Kidney epithelial cell (primary cell): ENCODE data around the gene SMCO2. TPM values are rescaled to one million over a fixed set of nuclear protein-coding genes. Genes with fewer than 3 reads are reported as not detected.

Experiments
- DNase-seq: peaks from one replicate; pipeline ENCODE4 v3.0.0-alpha.2; 2010; ENCODE audit warnings: low read depth
- H3K27me3 ChIP-seq: 2 replicates; pipeline ENCODE4 v1.6.0; 2011; ENCODE audit warnings: low read length; ENCODE audit not compliant: control insufficient read depth, insufficient read depth
- H3K36me3 ChIP-seq: 2 replicates; pipeline ENCODE4 v1.5.1; 2011; ENCODE audit warnings: low read length; ENCODE audit not compliant: control insufficient read depth, insufficient read depth
- H3K4me3 ChIP-seq: 2 replicates; pipeline ENCODE4 v1.5.1; 2011; ENCODE audit warnings: low read depth, mild to moderate bottlenecking, control low read depth, low read length
- total RNA-seq: library from RNA; depleted of rRNA; stranded (reverse); fragments of >200 nt; gene quantifications from 2 replicates; pipeline ENCODE4 v1.2.3, GENCODE V29; 2015
- TF ChIP-seq, protein P1 (sequence below): IDR thresholded peaks from 2 replicates; pipeline ENCODE4 v1.5.1; 2011; ENCODE audit warnings: mild to moderate bottlenecking, moderate library complexity, low read length, control low read depth, inconsistent platforms; ENCODE audit not compliant: insufficient read depth, poor library complexity, severe bottlenecking

Gene SMCO2
- total RNA-seq, 1 donor from 2014 or later = 0.58 TPM

DNA sequence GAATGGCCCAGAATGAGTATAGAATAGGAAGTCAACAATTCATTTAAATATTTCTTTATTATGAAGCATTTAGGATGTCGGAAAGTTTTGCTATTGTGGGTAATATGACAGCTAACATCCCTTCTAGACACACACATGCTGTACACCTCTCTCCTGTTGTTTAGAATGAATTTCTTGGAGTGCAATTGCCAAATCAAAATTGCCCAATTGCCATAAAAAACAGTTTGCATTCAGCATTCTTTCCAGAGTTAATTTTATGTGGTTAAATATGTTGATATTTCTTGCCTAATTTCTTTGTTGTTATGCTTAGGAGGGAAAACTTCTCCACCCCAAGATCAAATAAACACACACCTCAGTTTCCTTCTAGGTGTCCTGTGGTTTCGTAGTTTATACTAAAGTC, 16.9 kb upstream of the SMCO2 start:
- Histone ChIP-seq H3K4me3 (no peak overlapping the region), H3K36me3 (no peaks in the 10 kb centered on the region), H3K27me3 (no peaks in the 10 kb centered on the region)
- DNase-seq = no peak
- TF ChIP-seq, protein P1, sequence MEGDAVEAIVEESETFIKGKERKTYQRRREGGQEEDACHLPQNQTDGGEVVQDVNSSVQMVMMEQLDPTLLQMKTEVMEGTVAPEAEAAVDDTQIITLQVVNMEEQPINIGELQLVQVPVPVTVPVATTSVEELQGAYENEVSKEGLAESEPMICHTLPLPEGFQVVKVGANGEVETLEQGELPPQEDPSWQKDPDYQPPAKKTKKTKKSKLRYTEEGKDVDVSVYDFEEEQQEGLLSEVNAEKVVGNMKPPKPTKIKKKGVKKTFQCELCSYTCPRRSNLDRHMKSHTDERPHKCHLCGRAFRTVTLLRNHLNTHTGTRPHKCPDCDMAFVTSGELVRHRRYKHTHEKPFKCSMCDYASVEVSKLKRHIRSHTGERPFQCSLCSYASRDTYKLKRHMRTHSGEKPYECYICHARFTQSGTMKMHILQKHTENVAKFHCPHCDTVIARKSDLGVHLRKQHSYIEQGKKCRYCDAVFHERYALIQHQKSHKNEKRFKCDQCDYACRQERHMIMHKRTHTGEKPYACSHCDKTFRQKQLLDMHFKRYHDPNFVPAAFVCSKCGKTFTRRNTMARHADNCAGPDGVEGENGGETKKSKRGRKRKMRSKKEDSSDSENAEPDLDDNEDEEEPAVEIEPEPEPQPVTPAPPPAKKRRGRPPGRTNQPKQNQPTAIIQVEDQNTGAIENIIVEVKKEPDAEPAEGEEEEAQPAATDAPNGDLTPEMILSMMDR = no peak

DNA sequence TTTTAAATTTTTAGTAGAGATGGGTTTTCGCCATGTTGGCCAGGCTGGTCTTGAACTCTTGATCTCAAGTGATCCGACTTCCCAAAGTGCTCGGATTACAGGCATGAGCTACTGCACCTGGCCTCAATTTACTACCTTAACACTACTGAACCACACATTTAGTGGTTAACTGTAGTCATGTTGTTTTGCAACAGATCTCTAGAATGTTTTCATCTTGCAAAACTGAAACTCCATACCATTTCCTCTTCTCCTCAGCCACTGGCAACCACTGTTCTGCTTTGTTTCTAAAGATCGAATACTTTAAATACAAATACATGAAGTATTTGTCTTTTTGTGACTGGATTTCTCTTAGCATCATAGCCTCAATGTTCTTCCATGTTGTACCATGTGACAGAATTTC, 15.4 kb upstream of the SMCO2 start:
- H3K4me3 ChIP-seq = no peak overlapping the region
- no peaks in the 10 kb centered on the region for H3K36me3 ChIP-seq
- no peak for DNase-seq
- TF ChIP-seq, protein P1 = no peak
- no peaks in the 10 kb centered on the region for H3K27me3 ChIP-seq

DNA sequence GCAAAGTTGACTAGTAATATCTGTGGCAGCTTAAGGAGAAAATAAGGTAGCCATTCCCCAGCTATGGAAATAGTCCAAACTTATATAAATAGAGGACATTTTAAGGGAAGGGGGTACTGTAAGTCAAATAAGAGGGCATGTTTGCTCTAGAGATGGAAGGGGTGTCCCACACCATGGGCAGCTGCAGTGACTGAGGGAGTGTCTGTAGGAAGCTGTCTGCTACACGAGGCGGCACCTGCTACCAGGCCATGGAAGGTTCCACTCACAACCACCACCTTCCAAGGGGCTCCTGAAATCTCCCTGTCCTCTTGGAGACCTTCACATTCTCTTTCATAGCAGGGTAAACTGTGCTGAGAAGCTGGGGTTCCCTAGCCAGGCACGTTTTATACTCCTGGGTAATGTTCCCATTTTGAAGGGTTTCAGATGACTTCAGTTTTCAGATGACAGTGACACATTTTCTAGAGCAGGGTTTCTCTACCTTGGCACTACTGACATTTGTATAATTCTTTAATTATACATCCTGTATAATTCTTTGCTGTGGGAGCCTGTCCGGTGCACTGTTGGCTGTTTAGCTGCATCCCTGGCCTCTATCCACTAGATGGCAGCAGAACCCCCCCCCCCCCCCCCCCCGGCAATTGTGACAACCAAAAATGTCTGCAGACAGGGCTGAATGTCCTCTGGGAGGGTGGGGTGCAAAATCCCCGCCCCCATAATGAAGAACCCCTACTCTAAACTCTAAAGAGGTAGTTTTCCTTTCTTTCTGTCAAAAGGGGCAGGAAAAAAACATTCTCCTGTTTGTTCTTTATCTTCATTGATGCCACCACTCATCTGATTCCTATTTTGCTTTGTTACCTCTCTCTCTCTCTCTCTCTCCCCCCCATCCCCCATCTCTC, 11.6 kb upstream of the SMCO2 start:
- no peak overlapping the region for H3K4me3 ChIP-seq
- TF ChIP-seq, protein P1 = peak; percentile 70
- no peak for DNase-seq
- H3K36me3 ChIP-seq = no peaks in the 10 kb centered on the region
- H3K27me3 ChIP-seq = no peaks in the 10 kb centered on the region

DNA sequence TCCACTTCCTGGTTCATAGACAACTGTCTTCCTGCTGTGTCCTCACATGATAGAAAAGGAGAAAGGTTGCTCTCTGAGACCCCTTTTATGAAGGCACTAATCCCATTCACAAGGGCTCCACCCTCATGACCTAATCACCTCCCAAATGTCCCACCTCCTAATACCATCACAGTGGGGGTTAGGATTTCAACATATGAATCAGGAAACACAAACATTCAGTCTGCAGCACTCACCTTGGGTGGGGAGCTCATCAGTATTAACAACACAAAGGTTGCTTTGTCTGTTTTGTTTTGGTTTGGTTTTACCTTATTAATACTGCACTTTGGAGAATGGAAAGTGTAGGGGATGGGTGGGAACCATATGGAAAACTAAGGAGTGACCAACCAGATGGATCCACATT, 10.5 kb upstream of the SMCO2 start:
- TF ChIP-seq, protein P1 = no peak
- Histone ChIP-seq H3K36me3 (no peaks in the 10 kb centered on the region), H3K27me3 (no peaks in the 10 kb centered on the region), H3K4me3 (no peak overlapping the region)
- no peak for DNase-seq

DNA sequence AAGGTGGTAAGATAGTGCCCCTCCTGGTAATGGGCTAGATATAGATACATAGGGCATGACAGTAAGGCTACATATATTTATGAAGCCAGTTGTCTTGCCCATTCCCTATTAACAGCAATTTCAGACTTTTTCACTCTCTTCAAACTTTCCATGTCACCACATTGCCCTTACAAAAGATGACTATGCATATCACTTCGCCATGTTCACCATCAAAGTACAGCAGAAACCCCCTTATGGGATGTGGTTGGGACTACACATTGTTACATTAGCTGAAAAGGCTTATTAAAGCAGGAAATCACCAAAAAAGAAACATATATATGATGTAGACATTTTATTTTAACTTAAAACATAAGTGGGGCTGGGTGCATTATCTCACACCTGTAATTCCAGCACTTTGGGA, 9.8 kb upstream of the SMCO2 start:
- H3K36me3 ChIP-seq = no peaks in the 10 kb centered on the region
- DNase-seq = no peak
- H3K27me3 ChIP-seq = no peaks in the 10 kb centered on the region
- TF ChIP-seq, protein P1 = no peak
- H3K4me3 ChIP-seq = no peak overlapping the region

DNA sequence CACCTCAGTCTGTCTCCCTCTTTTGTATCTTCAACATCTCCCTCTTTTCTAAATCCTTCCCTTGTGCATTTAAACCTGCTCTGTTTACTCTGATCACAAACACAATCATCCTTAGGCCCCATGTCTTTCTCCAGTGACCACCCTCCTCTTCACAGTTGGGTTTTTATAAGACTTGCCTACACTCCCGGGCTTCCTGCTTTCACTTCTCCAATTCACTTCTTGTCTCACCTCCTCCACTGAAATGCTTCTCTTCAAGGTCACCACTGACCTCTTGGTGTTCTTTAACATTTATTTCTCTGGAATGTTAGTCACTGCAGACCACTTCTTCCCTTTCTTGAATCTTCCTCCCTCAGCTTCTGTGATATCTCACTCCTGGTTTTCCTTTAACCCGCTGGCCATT, 8.7 kb upstream of the SMCO2 start:
- Histone ChIP-seq H3K4me3 (no peak overlapping the region), H3K36me3 (no peaks in the 10 kb centered on the region)
- TF ChIP-seq, protein P1 = no peak

More for the DNA sequence above, 8.7 kb upstream of the SMCO2 start:
- DNase-seq = no peak
- H3K27me3 ChIP-seq = no peaks in the 10 kb centered on the region
